NCI-H128 (cell line): ENCODE data around the gene DCHS2.

Experiments
- DNase-seq: peaks from one replicate; lab custom pipeline; 2025; ENCODE audit not compliant: unreplicated experiment; lab: John Stamatoyannopoulos, UW

Gene DCHS2

DNA sequence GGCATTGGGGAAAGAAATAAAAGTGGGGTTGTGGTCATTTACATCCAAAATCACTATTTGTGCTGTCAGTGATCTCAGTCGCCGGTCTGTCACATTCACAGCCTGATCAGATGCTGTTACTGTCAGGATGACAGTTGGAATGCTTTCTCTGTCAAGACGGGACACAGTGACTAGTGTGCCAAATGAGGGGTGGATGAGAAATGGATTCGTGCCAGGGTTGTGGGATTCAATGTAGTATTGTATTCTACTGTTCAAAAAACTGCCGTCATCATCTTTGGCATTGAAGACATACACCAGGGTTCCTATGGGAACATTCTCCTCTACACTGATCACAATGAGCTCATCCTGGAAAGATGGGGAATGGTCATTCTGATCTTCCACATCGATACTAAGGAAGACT, 171.1 kb downstream of the DCHS2 start:
- DNase-seq: no peak

DNA sequence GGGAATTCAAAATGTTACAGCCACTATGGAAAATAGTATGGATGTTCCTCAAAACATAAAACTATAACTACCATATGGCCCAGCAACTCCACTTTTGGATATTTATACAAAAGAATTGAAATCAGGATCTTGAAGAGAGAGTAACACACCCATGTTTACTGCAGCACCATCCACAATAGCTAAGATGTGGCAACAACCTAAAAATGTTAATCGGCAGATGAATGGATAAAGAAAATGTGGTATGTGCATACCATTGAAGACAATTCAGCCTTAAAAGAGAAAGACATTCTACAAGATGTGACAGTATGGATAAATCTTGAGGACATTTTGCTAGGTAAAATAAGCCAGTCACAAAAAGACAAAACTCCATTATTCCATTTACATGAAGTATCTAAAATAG, 171.9 kb downstream of the DCHS2 start:
- DNase-seq: no peak

DNA sequence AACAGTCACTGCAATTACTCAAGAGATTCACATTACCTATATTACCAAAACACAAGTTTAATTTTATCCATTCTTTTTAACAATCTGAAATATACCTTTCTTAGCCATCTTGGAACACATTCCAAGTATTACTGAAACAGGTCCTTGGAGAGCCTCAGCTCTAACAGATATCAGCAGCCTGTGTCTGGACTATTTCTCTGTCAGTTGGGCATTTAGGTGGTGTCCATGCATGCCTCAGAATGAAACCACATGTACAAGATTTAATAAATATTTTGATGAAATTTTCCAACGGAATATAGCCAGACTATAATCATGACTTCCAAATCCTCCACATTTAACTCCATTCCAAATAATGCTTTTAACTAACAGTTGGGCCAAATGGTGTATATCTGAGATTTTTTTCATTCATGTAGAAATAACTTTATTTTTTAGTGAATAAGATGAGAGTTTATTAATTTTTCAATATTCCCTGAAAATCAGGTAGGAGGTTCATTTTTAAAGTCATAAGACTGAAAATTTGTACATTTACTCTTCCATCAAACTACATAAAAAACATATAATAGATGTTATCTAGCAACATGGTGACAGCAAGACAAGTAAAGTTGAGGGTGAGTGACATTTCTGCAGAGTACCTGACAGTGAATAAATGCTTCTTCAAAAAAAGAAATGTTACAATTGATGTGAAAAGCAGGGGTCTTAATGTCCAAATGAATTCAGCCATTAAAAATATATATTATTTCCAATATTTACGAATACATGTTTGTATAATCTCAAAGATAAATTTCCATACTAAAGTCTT, 174.2 kb downstream of the DCHS2 start:
- DNase-seq: no peak

DNA sequence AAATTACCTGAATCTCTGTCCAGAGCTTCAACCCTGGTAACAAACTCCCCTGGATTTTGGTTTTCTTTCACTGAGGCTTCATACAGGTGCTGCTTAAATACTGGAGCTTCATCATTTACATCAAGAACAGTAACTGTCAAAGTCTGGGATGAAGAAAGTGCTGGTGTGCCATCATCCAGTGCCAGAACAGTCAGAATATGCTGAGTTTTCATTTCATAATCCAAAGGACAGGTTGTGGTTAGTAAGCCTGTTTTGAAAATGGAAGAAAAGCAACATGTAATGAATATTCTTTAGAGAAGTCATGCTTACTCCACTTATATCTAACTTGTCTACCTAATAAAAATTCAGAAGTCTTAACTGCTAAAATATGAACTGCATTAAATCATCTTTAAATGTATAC, 175.9 kb downstream of the DCHS2 start:
- no peak for DNase-seq

DNA sequence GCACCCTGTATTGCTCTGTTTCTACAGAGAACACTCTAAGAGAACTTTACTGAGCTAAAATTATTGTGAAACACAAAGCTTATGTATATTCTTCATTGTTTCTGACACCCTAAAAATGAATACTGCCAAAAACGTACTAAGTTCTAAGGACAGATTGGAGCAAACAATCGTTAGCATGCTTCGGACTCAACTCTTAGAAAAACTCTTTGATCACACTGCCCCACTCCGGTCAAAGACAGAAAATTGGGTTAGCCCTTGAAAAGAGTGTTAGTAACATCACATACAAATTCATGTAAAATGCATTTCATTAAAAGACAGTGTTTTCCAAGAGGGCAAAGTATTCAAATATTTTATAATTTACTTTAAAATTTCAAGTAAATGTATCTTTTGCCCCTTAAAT, 177.4 kb downstream of the DCHS2 start:
- no peak for DNase-seq

DNA sequence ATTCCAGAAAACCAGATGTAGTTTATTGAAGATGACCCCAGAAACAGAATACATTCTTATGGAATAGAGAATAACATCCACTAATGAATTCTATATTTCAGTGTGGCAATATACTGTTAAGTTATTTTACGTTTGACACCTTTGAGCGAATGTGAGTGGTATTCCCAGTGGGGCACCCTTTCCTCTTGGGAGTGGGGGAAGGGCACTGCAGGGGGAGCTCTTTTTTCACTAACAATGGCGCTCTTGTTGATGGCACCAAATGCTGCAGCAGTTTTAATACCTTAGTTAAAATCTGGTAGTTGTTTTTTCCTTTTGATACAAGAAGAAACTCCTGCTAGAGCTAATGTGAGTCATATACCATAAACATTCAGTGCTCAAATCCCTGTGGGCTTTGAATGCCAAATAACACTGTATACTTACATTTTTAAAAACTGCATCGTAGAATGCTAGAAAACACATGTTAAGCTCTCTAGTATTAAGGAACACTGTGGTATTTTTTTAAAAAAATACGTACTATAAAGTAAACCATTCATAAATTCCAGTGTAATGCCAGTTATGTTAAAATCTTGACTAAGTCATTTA, 178.5 kb downstream of the DCHS2 start:
- DNase-seq: no peak

DNA sequence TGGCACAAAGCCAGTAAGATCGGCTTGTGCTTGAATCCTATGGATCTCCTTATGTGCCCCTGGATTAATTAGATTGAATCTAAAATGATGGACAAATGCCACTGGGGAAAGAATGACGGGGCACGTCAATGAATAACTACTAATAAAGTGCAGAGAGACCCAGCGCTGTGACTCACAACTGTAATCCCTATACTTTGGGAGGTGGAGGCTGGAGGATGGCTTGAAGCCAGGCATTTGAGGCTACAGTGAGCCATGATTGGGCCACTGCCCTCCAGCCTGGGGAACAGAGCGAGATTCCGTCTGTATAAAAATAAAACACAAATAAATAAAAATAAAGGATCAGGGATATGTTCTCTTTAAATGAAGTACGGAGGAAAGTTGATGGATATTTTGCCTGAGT, 179.4 kb downstream of the DCHS2 start:
- no peak for DNase-seq

DNA sequence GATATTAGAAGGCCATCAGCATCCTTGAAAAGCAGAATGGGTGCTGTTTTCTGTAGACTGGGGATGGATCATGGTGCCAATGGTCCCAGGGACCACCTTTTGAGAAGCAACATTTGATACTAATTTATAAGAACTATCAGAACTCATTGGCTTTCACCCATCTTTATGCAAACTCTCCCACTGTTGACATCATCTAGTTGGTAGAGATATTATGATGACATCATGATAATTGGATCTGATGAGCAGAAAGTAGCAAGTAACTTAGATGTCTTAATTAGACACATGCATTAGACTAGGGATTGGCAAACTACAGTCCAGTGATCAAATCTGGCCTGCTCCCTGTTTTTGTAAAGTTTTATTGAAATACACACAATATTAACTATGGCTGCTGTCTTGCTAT, 181.0 kb downstream of the DCHS2 start:
- DNase-seq: no peak

DNA sequence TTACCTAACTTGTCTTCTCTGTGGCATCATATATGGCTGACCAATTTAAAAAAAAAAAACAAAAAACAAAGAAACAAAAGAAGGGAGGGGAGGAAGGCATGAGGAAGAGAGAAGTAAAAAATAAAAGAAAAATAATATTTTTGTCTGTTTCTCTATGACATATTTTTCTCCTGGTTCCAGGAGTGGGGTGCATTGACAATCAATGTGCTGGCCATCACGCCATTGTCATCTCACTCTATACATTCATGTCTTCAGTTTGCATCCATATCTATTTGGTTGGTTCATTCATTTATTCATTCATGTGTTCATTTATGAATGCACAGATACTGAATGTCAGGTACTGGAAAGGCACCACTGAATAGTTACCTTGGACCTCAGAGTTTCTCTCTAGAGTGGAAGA, 183.4 kb downstream of the DCHS2 start:
- DNase-seq: no peak

DNA sequence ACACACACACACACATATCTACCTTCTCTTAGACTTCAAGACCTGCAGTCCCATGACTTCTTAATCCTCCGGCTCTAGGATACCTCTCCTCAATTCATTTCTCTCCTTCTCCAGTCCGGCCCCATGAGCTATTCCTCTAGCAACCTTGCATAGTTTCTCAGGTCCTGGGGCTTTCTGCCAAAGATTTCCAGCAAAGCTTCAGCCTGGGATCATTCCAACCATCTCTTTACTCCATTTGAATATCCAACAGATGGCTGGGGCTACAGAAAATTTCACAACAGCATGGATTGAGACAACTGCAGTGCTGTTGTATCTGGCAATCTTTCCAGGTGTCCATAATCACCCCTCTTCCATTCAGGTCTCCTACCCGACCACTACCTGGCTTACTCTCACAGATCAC, 184.1 kb downstream of the DCHS2 start:
- DNase-seq: no peak

DNA sequence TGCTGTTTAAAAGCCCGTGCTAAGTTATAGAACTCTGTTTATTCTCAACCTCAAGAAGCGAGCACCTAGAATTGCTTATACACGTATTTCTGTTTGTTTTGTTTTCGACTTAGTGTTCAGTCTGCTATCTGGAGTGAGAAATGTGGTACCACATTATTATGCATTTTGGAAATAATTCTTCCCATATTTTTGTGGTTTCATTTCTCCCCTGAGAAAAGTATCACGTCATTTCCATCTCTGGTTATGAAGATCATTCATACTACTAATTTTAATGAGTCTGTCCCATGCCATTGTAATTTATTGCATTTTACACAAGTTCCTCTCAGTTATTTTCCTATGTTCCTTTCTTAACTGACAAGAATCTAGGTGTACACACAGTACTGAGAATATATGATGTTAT, 186.0 kb downstream of the DCHS2 start:
- DNase-seq: no peak

DNA sequence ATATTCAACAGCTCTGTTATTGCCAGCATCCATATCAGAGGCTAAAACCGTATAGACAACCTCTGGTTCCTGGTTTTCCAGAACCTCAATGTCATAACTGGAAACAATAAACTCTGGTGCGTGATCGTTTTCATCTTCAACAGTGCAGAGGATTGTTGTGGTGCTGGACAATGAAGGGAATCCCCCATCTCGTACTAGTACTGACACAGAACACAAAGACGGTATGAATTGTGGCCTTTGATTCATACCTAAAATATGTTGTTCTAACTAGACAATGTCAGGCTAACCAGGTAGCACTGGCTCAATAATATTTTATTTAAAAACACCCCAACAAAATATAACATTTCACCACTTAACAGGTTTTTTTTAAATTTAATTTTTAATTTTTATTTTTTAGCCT, 186.9 kb downstream of the DCHS2 start:
- DNase-seq: no peak

DNA sequence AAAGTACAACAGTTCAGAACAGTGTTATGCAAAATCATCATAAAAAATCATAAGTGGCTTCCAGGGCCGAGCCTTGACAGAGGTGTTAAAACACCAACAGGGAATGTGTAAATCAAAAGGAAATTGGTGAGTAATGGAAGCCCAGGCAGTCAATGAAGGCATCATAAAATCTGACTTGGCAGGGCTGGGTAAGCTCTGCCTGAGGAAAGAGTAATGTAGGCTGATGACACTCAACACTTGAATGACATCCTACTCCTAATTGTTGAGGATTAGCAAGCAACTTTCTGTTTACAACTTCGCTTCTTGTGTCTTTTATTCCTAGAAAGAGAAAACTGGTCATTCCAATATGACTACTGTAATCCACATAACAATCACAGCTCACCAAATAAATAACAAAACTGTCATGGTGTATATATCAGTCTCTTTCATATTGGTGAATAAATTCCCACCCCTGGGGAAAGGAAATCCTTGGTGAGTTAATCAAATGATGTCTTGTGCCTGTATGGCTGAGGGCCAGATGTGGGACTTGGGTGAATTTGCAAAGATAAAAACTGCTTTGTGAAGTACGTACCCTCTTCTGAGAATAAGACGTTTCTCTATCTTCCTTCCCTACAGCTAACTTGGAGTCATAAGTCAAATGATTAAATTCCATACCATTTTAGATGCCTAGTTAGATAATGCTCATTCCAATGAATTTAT, 196.8 kb downstream of the DCHS2 start:
- no peak for DNase-seq

DNA sequence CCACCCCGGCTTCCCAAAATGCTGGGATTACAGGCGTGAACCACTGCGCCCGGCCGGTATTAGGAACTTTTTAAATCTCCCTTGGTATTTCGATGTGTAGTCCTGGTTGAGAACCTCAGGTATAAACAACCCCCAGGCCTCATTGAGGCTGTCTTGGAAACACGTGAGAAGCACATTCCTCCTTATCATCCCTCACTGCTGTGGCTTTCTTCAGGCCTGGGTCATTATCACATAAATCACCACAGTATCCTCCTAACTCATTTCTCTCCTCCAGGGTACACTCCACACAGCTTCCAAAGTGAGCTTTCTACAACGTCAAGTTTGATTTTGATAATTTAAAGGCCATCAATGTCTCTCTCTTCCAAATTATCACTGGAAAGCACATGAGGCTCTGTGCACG, 198.2 kb downstream of the DCHS2 start:
- DNase-seq: no peak

DNA sequence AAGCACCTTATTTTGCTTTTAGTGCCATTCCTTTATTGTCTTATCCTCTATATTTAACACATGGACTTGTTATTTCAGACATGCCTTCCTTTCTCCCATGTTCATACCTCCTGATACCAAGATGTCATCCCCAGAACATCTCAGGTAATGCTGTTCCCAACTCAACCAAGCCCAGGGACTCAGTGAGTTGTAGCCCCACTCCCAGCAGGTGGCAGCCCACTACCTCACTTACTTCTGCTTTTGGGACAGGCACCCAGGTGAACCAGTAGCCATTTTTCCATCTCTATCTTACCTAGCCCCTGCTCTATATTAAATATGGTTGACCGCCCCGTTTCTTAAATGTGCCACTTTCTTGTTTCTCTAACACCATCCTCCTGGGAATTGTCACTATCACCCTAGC, 199.0 kb downstream of the DCHS2 start:
- no peak for DNase-seq

DNA sequence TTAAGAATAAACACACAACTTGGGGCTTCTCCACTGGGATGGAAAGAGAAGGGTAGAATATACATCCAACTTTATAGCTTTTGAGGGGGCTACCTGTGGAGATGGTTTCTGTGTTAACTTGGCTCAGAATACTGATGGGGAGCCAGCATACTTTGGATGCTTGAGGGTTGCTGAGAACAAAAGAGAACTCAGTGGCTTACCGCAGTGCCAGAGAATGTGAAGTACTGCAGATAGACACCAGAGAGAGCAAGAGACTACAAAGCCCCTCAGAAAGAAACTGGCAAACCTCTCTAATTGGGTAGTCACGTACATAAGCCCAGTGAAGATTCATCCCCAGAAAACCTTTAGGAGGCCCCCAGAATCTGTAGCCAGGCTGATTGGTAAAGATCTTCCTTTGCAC, 214.4 kb downstream of the DCHS2 start:
- DNase-seq: no peak

DNA sequence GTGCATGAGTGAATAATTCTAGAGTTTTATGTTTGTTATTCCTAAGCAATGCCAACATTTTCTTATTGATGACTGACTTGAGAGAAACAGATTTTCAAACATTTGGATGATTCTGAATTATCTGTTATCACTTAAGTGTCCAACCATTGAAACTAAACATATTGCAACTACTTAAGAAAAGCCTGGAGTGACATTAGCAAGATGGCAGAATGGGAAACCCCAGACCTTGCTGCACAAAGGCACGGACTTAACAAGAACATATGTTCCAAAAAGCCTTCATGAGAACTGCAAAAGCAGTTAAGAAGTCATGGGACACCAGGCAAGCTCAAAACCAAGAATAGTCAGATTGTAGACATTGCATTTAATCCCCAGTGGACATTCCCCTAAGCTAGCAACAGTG, 215.1 kb downstream of the DCHS2 start:
- DNase-seq: no peak

DNA sequence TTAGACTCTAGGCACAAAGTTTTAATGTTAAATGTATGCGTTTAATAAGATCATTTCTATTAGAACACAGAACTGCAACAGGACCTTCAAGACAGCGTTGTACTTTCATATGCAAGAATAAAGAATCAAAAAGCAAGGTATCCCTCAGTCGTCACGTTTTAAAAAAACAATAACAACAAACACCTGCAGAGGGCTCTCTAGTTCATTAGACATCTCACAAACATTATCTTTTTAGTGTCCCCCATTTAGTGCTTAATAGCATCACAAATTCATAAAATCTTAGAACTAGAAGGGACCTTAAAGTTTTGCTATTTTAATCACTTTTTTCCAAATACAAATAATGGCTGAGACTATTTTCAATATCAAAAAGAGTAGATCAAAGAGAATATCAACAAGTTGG, 236.6 kb downstream of the DCHS2 start:
- no peak for DNase-seq

DNA sequence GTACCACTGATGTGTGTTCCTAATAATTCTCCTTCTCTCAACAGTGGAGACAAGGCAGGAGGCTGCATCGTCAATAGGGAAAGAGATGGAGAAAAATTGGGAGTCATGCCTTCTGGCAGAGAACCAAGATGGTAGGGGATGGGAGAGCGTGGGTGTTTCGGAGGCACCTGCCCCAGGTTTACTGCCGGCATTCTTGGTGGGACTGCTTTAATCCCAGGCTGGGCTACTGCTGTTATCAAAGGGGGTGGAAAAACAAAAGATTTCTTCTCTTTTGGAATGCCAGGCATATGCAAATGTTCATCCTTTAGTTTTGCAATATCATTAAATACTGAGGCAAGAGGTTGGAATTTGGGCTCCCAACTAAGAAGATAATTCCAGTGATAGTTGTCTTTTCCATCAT, 257.0 kb downstream of the DCHS2 start:
- no peak for DNase-seq

DNA sequence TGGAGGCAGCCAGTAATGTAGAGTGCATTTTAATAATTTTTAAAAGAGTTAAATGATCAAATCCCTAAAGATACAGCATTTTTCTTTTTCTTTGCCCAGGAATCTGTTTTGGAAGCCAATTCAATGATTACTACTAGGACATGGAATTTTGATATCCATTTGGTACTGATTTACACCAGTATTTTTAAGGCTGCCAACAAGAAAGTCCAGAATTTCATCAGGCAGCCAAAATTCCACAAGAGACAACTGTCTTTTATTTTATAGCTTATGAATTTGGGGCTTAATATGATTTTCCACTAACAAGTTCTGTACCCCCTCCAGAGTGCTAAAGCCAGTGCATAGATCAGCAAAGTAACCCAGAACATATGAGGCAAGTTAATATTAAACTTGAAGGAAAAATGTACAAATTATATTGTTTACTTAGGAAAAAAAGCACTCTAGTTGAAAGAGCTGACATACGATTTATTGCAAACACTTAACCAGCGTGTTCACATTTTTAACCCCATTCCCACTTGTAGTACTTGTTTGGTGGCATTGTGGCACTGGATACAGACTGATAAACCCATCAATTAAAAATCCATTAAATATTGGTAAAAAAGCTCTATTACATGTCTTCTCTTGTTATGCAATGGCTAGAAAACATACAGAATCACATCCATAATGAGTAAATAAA, 259.7 kb downstream of the DCHS2 start:
- no peak for DNase-seq

DNA sequence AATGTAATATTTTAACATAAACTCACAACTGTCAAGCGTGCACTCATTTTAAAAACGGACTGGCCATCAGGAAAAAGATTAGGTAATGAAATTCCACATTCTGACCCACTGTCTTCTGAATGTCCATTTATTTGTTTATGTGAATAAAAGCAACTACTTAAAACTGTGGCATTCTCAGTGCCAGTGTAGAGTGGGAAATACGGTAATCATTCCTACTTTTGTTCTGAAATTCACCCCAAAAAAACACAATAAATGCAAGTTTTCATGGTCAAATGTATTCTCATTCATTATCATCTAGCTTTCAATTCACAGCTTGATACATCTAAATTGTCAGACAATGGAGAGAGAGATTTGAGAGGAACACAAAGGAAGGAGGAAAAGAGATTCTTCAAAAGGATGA, 260.9 kb downstream of the DCHS2 start:
- no peak for DNase-seq

DNA sequence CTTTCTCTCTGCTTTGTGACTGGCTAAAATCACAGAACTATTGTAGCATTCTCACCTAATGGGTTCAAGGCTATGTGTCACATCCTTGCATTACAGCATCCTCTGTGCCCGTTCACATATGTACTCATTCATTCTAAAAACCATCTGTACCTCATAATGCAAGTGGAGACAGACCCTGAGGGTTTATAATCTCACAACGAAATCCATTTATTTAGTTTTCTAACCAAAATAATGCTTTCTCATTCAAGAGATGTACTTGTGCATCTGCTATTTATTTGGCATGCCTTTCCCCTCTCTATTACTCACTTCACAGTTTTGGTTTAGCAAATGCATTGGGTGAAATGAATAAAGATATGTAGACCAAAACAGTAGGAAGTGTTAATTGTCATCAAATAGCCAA, 261.5 kb downstream of the DCHS2 start:
- DNase-seq: no peak
